SK-N-SH treated with all-trans-retinoic acid at 6 μM for 48 hours (cell line): ENCODE measurements around the gene MMP7.

Source experiments
- ATAC-seq: fragments of 200-7000 bp; cut with Tn5 transposase; 3 replicates; pipeline ENCODE4 v1.9.1; 2020; ENCODE audit warnings: mild to moderate bottlenecking, moderate library complexity
- ARNTL ChIP-seq: fragments of 450-650 bp; formaldehyde crosslinking; IDR thresholded peaks from 2 replicates; pipeline ENCODE4 v1.5.0; 2020; ENCODE audit warnings: low read depth, mild to moderate bottlenecking, moderate library complexity, borderline replicate concordance
- BACH2 ChIP-seq: fragments of 250-450 bp; sonication (Bioruptor Pico); IDR thresholded peaks from 2 replicates; pipeline ENCODE4 v1.9.0; 2021; ENCODE audit warnings: mild to moderate bottlenecking, borderline replicate concordance
- ESRRG ChIP-seq: fragments of 250-450 bp; sonication (Bioruptor Pico); IDR thresholded peaks from 2 replicates; pipeline ENCODE4 v1.6.1; 2021; ENCODE audit warnings: mild to moderate bottlenecking
- OSR1 ChIP-seq: fragments of 250-450 bp; sonication (Bioruptor Pico); IDR thresholded peaks from 2 replicates; pipeline ENCODE4 v1.8.0; 2022; ENCODE audit warnings: moderate library complexity, mild to moderate bottlenecking, inconsistent platforms
- PPARA ChIP-seq: fragments of 250-450 bp; sonication (Bioruptor Pico); IDR thresholded peaks from 2 replicates; pipeline ENCODE4 v1.5.0; 2020; ENCODE audit warnings: mild to moderate bottlenecking, borderline replicate concordance
- SNAI2 ChIP-seq: fragments of 250-450 bp; sonication (Bioruptor Pico); IDR thresholded peaks from 2 replicates; pipeline ENCODE4 v1.5.0; 2020; ENCODE audit warnings: mild to moderate bottlenecking, moderate library complexity
- TOX ChIP-seq: fragments of 250-450 bp; sonication (Bioruptor Pico); IDR thresholded peaks from 2 replicates; pipeline ENCODE4 v1.8.0; 2021; ENCODE audit warnings: mild to moderate bottlenecking, moderate library complexity, borderline replicate concordance
- ZFP3 ChIP-seq: fragments of 250-450 bp; sonication (Bioruptor Pico); IDR thresholded peaks from 2 replicates; pipeline ENCODE4 v1.5.0; 2020; ENCODE audit warnings: mild to moderate bottlenecking, moderate library complexity
- ZFP30 ChIP-seq: fragments of 450-650 bp; formaldehyde crosslinking; IDR thresholded peaks from 2 replicates; pipeline ENCODE4 v1.5.0; 2022; ENCODE audit warnings: mild to moderate bottlenecking, moderate library complexity
- ZNF565 ChIP-seq: fragments of 450-650 bp; formaldehyde crosslinking; conservative IDR thresholded peaks from 2 replicates; pipeline ENCODE4 v1.5.0; 2020; ENCODE audit warnings: low read depth, mild to moderate bottlenecking, moderate library complexity
- ZNF70 ChIP-seq: fragments of 450-650 bp; formaldehyde crosslinking; IDR thresholded peaks from 2 replicates; pipeline ENCODE4 v1.5.0; 2020; ENCODE audit warnings: mild to moderate bottlenecking, moderate library complexity
- TF ChIP-seq, protein P1 (sequence below): fragments of 250-450 bp; sonication (Bioruptor Pico); IDR thresholded peaks from 2 replicates; pipeline ENCODE4 v1.5.1; 2021; ENCODE audit warnings: mild to moderate bottlenecking, moderate library complexity
- TF ChIP-seq, protein P2 (sequence below): fragments of 250-450 bp; sonication (Bioruptor Pico); IDR thresholded peaks from 2 replicates; pipeline ENCODE4 v1.8.0; 2020; ENCODE audit warnings: mild to moderate bottlenecking, moderate library complexity, borderline replicate concordance
- TF ChIP-seq, protein P3 (sequence below): fragments of 250-450 bp; sonication (Bioruptor Pico); IDR thresholded peaks from 2 replicates; pipeline ENCODE4 v1.5.0; 2020; ENCODE audit warnings: mild to moderate bottlenecking, moderate library complexity

The MMP7 gene

DNA sequence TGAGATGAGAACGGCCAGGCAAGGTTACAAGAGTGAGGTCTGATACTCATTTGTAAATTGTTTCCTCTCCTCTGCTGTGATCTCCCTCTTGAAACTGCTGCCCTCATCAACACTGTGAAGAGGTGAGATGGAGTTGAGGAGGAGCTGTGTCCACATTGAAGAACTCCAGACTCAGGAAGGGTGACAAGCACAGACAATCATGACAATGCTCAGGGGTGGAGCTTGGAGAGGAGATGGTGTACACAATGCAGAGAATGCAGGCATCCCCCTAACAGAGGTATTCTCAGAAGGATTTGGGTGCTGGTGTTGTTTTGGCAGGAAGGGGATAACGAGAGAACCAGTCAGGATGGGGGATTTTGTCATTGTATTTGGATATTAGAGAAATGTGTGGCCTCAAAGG is 21.5 kb upstream of the MMP7 start:
- TF ChIP-seq, protein P1, sequence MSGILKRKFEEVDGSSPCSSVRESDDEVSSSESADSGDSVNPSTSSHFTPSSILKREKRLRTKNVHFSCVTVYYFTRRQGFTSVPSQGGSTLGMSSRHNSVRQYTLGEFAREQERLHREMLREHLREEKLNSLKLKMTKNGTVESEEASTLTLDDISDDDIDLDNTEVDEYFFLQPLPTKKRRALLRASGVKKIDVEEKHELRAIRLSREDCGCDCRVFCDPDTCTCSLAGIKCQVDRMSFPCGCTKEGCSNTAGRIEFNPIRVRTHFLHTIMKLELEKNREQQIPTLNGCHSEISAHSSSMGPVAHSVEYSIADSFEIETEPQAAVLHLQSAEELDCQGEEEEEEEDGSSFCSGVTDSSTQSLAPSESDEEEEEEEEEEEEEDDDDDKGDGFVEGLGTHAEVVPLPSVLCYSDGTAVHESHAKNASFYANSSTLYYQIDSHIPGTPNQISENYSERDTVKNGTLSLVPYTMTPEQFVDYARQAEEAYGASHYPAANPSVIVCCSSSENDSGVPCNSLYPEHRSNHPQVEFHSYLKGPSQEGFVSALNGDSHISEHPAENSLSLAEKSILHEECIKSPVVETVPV = no peak
- TF ChIP-seq, protein P2, sequence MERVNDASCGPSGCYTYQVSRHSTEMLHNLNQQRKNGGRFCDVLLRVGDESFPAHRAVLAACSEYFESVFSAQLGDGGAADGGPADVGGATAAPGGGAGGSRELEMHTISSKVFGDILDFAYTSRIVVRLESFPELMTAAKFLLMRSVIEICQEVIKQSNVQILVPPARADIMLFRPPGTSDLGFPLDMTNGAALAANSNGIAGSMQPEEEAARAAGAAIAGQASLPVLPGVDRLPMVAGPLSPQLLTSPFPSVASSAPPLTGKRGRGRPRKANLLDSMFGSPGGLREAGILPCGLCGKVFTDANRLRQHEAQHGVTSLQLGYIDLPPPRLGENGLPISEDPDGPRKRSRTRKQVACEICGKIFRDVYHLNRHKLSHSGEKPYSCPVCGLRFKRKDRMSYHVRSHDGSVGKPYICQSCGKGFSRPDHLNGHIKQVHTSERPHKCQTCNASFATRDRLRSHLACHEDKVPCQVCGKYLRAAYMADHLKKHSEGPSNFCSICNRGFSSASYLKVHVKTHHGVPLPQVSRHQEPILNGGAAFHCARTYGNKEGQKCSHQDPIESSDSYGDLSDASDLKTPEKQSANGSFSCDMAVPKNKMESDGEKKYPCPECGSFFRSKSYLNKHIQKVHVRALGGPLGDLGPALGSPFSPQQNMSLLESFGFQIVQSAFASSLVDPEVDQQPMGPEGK (CRISPR knock-in tag) = no peak
- TF ChIP-seq ZNF565 (no peak), TOX (CRISPR knock-in tag) (no peak), ESRRG (CRISPR knock-in tag) (no peak), OSR1 (CRISPR knock-in tag) (no peak)
- TF ChIP-seq, protein P3, sequence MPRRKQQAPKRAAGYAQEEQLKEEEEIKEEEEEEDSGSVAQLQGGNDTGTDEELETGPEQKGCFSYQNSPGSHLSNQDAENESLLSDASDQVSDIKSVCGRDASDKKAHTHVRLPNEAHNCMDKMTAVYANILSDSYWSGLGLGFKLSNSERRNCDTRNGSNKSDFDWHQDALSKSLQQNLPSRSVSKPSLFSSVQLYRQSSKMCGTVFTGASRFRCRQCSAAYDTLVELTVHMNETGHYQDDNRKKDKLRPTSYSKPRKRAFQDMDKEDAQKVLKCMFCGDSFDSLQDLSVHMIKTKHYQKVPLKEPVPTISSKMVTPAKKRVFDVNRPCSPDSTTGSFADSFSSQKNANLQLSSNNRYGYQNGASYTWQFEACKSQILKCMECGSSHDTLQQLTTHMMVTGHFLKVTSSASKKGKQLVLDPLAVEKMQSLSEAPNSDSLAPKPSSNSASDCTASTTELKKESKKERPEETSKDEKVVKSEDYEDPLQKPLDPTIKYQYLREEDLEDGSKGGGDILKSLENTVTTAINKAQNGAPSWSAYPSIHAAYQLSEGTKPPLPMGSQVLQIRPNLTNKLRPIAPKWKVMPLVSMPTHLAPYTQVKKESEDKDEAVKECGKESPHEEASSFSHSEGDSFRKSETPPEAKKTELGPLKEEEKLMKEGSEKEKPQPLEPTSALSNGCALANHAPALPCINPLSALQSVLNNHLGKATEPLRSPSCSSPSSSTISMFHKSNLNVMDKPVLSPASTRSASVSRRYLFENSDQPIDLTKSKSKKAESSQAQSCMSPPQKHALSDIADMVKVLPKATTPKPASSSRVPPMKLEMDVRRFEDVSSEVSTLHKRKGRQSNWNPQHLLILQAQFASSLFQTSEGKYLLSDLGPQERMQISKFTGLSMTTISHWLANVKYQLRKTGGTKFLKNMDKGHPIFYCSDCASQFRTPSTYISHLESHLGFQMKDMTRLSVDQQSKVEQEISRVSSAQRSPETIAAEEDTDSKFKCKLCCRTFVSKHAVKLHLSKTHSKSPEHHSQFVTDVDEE (CRISPR knock-in tag) = no peak
- no peak for ATAC-seq

DNA sequence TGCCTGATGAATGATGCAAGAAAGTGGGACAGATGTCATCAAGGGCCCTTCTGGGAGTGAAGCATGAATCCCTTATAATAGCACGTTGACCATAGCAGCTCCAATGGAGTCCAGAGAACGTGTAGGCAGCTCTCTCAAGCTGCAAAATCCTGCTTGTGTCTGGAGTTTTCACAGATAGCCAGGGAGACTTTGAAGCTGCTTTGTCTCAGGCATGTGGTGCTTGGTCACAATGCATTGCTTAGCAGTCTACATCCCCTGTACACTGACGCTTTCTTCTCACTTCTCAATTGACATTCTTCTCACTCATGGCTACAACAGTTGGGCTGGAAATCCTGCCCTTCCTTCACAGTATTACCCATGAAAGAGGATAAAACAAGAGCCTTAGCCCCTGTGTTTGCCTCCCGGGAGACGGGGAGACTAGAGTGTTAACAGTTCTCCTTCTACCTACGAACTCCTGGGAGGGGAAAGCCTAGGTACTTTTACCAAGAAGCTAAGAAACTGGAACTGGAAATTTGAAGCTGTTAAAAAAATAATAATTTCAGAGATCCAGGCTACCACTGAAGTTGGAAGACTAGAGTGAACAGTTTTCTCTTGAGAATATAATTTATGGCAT is 20.7 kb upstream of the MMP7 start:
- ATAC-seq = no peak
- no peak for TF ChIP-seq ZFP30 (CRISPR knock-in tag)

DNA sequence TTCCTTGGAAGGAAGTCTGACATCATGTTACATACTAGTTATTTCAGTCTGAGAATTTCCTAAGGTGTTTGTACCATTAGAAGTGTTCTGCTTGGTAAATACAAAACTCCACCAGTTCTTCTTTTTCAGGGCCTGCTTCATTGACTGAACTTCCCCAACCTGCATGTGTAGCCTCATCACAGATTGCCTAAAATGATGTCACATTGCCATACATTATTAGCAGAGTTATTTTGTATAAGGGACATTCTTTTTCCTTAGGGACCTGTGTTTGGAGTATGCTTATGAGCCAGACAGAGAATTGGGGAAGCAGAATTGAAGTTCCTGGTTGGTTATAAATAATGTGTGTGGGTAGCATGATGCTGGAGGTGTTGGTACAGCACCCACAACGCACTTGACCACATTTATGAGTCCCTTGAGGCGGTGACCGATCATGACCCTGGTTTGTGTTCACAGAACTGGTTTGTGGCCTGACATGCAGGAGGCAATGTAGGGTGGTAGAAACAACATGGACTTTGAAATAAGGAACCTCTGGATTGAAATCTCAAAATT is 16.4 kb upstream of the MMP7 start:
- ATAC-seq = no peak
- TF ChIP-seq ESRRG (CRISPR knock-in tag) (no peak), SNAI2 (CRISPR knock-in tag) (no peak), BACH2 (CRISPR knock-in tag) (no peak), ARNTL (CRISPR knock-in tag) (no peak), OSR1 (CRISPR knock-in tag) (no peak), PPARA (CRISPR knock-in tag) (no peak), ZFP3 (CRISPR knock-in tag) (no peak), ZFP30 (CRISPR knock-in tag) (no peak), ZNF70 (CRISPR knock-in tag) (no peak)
- TF ChIP-seq, protein P3 (CRISPR knock-in tag) = no peak
- TF ChIP-seq, protein P1 = no peak
- TF ChIP-seq, protein P2 (CRISPR knock-in tag) = no peak
